ENCODE results near the gene GTPBP2. TPM values are rescaled to one million over a fixed set of nuclear protein-coding genes. Genes with fewer than 3 reads are reported as not detected.

The GTPBP2 gene
- total and polyA plus RNA-seq, 2 of the 4 experiments (the other 2 are of a cell fraction) = 38.4 to 86.6 TPM

DNA sequence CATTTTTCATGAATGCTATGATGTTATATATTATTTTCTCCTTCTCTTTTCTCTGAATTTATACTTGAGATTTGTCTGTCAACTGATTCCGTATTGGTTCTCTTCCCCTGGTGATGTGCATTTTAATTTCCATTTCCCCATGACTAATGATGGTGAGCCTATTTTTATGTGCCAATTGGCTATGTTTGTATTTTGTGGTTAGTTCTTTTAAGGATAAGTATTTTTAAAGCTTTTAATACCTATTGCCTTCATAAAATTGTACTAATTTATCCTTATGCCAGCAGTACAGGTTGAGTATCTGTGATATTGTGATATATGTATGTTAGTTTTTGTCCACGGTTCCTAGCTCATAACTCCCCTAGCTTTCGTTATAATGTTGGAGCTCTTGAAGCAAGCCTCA, 50.3 kb downstream of the GTPBP2 start:
- Histone ChIP-seq H3K36me3 (ENCODE audit: control insufficient read depth, insufficient read depth, low read length) (peaks cover 10% of the 10 kb centered on the region), H2AK9ac (replicated peaks; ENCODE audit: low read depth, low read length, poor library complexity) (no peak overlapping the region), H4K8ac (ENCODE audit: low read depth in 2 of 2, low read length in 2 of 2) (no peak overlapping the region), H3K56ac (ENCODE audit: extremely low read depth, insufficient read depth, low read length) (no peak overlapping the region), H3K4me1 (ENCODE audit: control insufficient read depth, insufficient read depth, low read length) (peaks cover 2% of the 10 kb centered on the region; the same call in 1 of the 2 replicates), H2BK5ac (ENCODE audit: low read depth, low read length, poor library complexity, severe bottlenecking) (no peak overlapping the region), H3K18ac (ENCODE audit: low read depth, low read length) (no peak overlapping the region), H2AFZ (replicated peaks; ENCODE audit: low read length, poor library complexity) (no peak overlapping the region), H3K9me3 (ENCODE audit: control insufficient read depth, insufficient read depth, low read length) (no peaks in the 10 kb centered on the region), H3K4ac (ENCODE audit: low read depth, low read length) (no peak overlapping the region), H3K79me1 (ENCODE audit: low read depth in 1 of 2, low read length in 2 of 2) (peaks cover 16 to 43% of the 10 kb centered on the region in 2 experiments), H2BK120ac (ENCODE audit: low read depth, low read length) (no peak overlapping the region), H3K27me3 (ENCODE audit: control insufficient read depth, insufficient read depth, low read length) (no peaks in the 10 kb centered on the region), H3K9me1 (ENCODE audit: insufficient read depth, low read length) (no peaks in the 10 kb centered on the region; the same call in 1 of the 2 replicates), H3K9ac (ENCODE audit: low read depth, low read length) (no peak overlapping the region), H3K14ac (replicated peaks; ENCODE audit: low read depth, low read length) (no peak overlapping the region), H2BK20ac (ENCODE audit: low read depth, low read length) (no peak overlapping the region), H2AK5ac (ENCODE audit: low read depth, low read length) (no peak overlapping the region), H3K27ac (ENCODE audit: insufficient read depth, low read length) (no peak overlapping the region), H4K5ac (ENCODE audit: low read depth, low read length) (no peak overlapping the region), H2BK15ac (ENCODE audit: low read depth, low read length) (no peak overlapping the region), H4K91ac (ENCODE audit: insufficient read depth, low read depth, low read length) (no peak overlapping the region), H3K4me2 (ENCODE audit: low read depth, low read length) (no peak overlapping the region), H3K4me3 (ENCODE audit: insufficient read depth, low read depth, low read length) (no peak overlapping the region), H3K23ac (ENCODE audit: low read depth, low read length) (no peak overlapping the region), H4K20me1 (ENCODE audit: insufficient read depth, low read length) (peaks cover 15% of the 10 kb centered on the region)
- dilution Hi-C loops (cut with HindIII; ENCODE audit: low sequenced_read_pairs, unreplicated experiment) = no loop called here
- no TSS peak for BruUV-seq (replicated peaks)
- in situ Hi-C loops (cut with MboI; ENCODE audit: low sequenced_read_pairs) = no loop called here
- ChIA-PET CTCF (no interaction called here), POLR2A (ENCODE audit: unreplicated experiment) (no interaction called here)
- DNase-seq (peak; percentile 4), ATAC-seq (ENCODE audit: low read depth) (no peak)
- intact Hi-C loops (cut with micrococcal nuclease) = no loop called here
- no CpG with 5 or more reads among the region's 3 CpGs for WGBS, 2 experiments (ENCODE audit: extremely low coverage in 2 of 2, insufficient read length in 1 of 2)
- TF ChIP-seq RAD21 (IDR thresholded peaks at IDR 0.05; ENCODE audit: low read length) = no peak
- no peak for TF ChIP-seq MAZ (IDR thresholded peaks at IDR 0.05; ENCODE audit: borderline replicate concordance, low read depth, low read length)
- no peak for TF ChIP-seq MXI1 (IDR thresholded peaks at IDR 0.05; ENCODE audit: borderline replicate concordance, low read depth, low read length)
- TF ChIP-seq POLR2A (IDR thresholded peaks at IDR 0.05; ENCODE audit: low read depth, low read length) = no peak
- TF ChIP-seq, protein P1, sequence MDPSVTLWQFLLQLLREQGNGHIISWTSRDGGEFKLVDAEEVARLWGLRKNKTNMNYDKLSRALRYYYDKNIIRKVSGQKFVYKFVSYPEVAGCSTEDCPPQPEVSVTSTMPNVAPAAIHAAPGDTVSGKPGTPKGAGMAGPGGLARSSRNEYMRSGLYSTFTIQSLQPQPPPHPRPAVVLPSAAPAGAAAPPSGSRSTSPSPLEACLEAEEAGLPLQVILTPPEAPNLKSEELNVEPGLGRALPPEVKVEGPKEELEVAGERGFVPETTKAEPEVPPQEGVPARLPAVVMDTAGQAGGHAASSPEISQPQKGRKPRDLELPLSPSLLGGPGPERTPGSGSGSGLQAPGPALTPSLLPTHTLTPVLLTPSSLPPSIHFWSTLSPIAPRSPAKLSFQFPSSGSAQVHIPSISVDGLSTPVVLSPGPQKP (IDR thresholded peaks at IDR 0.05; ENCODE audit: borderline replicate concordance, low read depth, low read length) = no peak
- TF ChIP-seq CHD1 (IDR thresholded peaks at IDR 0.05; ENCODE audit: low read depth, low read length) = no peak
- TF ChIP-seq CEBPB (IDR thresholded peaks at IDR 0.05; ENCODE audit: low read depth, low read length) = no peak
- no peak for TF ChIP-seq SMC3 (IDR thresholded peaks at IDR 0.05; ENCODE audit: low read depth, low read length)
- TF ChIP-seq MAFK (IDR thresholded peaks at IDR 0.05; ENCODE audit: low read depth, low read length) = no peak
- TF ChIP-seq, protein P2, sequence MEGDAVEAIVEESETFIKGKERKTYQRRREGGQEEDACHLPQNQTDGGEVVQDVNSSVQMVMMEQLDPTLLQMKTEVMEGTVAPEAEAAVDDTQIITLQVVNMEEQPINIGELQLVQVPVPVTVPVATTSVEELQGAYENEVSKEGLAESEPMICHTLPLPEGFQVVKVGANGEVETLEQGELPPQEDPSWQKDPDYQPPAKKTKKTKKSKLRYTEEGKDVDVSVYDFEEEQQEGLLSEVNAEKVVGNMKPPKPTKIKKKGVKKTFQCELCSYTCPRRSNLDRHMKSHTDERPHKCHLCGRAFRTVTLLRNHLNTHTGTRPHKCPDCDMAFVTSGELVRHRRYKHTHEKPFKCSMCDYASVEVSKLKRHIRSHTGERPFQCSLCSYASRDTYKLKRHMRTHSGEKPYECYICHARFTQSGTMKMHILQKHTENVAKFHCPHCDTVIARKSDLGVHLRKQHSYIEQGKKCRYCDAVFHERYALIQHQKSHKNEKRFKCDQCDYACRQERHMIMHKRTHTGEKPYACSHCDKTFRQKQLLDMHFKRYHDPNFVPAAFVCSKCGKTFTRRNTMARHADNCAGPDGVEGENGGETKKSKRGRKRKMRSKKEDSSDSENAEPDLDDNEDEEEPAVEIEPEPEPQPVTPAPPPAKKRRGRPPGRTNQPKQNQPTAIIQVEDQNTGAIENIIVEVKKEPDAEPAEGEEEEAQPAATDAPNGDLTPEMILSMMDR (conservative IDR thresholded peaks at IDR 0.05; ENCODE audit: low read depth, low read length) = no peak
- no peak for TF ChIP-seq FOS (IDR thresholded peaks at IDR 0.05; ENCODE audit: low read depth, low read length)
- no peak for TF ChIP-seq RFX5 (IDR thresholded peaks at IDR 0.05; ENCODE audit: low read depth, low read length)
- TF ChIP-seq BHLHE40 (IDR thresholded peaks at IDR 0.05; ENCODE audit: low read depth, low read length) = no peak

All from IMR-90 (cell line).